Cardiac muscle cell (in vitro differentiated cells and primary cell): Measurements from ENCODE around the gene CHI3L2. TPM values are rescaled to one million over a fixed set of nuclear protein-coding genes. Genes with fewer than 3 reads are reported as not detected.

Experiments
- DNase-seq, 2 donors: peaks; one replicate each; pipeline versions ENCODE4 v3.0.0 to v3.0.0-alpha.2; 2010 to 2017; ENCODE audit warnings: low read depth in 1 of 2, low spot score in 1 of 2
- H3K27ac ChIP-seq: fragments of 200-600 bp; sonication (generic); 2 replicates; pipeline ENCODE4 v1.5.1; 2016
- H3K27me3 ChIP-seq: fragments of 200-600 bp; sonication (generic); 2 replicates; pipeline ENCODE4 v1.6.0; 2016; ENCODE audit warnings: control low read depth
- H3K36me3 ChIP-seq: fragments of 200-600 bp; sonication (generic); 2 replicates; pipeline ENCODE4 v1.5.1; 2016; ENCODE audit warnings: control low read depth
- H3K4me1 ChIP-seq: fragments of 200-600 bp; sonication (generic); 2 replicates; pipeline ENCODE4 v1.8.1; 2017; ENCODE audit warnings: low read depth, mild to moderate bottlenecking, mixed run types
- H3K4me3 ChIP-seq: fragments of 200-600 bp; sonication (generic); 2 replicates; pipeline ENCODE4 v1.5.1; 2016; ENCODE audit warnings: mild to moderate bottlenecking
- H3K9me3 ChIP-seq: fragments of 200-600 bp; sonication (generic); 2 replicates; pipeline ENCODE4 v1.5.1; 2017; ENCODE audit warnings: low read depth, mild to moderate bottlenecking, control low read depth
- polyA plus RNA-seq: library from polyadenylated mRNA; unstranded; fragments of >200 nt; fragmentation: Nextera tagmentation; extraction: Ambion mirVana; gene quantifications from 2 replicates; pipeline ENCODE4 v1.2.1, GENCODE V29; 2016
- total RNA-seq: library from RNA; depleted of rRNA; stranded (reverse); fragments of >200 nt; gene quantifications from 2 replicates; pipeline ENCODE4 v1.2.3, GENCODE V29; 2016
- TF ChIP-seq, protein P1 (sequence below): IDR thresholded peaks from 2 replicates; pipeline ENCODE4 v1.5.1; 2012; ENCODE audit warnings: low read depth, mild to moderate bottlenecking, low read length

Gene CHI3L2
- total and polyA plus RNA-seq, 2 experiments from 2014 or later, result 0.50 TPM; not detected in 1

DNA sequence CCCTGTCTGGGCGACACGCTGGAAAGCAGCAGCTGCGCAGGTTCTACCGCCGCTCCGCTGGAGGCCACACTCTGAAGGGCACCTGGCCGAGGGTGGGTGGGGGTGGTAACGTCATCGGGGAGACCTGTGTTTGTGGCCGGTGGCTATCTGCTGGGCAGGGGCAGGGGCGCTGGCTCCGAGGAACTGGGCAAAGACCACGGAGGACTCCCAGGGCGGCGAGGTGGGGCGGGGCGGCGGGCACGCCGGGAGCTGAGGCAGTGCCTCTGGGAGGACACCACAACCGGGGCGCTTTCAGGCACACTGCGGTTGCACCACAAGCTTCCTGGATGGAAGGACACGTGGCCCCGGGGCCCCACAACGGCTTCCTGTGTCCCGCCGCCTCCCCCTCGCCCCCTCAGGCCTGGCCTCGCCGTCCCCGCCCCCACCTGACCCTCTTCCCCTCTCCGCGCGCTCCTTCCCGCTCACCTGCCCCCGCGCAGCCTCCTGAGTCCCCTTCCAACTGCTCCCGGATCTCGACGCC, 23.8 kb upstream of the CHI3L2 start:
- peak overlapping the region; percentile 30 for H3K4me3 ChIP-seq

DNA sequence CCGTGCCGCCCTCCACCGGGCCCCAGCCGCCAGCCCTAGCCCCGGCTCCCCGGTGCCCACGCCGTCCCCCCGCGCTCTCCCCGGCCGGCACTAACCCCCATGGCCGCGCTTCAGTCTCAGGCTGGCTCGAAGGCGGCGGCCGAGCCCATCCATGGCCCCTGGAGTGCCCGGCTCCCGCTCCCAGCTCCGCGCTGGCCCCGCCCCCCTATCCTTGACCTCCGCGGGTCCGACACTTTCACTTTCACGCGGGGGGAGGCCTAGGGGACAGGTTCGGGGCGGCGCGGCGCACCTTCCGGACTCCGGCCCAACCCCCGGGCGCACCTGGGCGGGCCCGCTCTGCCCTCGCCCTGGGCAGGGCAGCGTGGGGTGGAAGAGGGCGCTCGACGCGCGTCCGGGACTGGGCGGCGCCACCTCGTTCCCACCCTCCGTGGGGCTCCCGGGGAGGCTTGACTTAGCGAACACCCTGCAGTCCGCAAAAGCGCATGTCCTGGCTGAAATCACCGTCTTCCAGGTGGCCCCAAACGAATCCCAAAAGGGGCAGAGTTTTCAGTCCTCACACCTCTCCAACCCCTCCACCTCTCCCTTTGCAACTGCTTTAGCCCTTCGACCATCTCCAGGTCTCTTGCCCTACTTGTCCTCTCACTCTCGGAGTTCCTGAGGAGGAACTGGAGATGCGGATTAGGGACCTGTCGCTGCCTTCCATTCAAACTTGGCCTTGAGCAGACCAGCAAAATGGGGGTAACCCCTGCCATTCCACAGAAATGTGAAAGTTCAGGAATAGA, 23.1 kb upstream of the CHI3L2 start:
- Histone ChIP-seq H3K27ac (no peak overlapping the region), H3K36me3 (no peaks in the 10 kb centered on the region), H3K4me3 (peak overlapping the region; percentile 30), H3K27me3 (peaks cover 70% of the 10 kb centered on the region), H3K4me1 (no peaks in the 10 kb centered on the region), H3K9me3 (no peaks in the 10 kb centered on the region)
- DNase-seq, result no peak
- TF ChIP-seq, protein P1, sequence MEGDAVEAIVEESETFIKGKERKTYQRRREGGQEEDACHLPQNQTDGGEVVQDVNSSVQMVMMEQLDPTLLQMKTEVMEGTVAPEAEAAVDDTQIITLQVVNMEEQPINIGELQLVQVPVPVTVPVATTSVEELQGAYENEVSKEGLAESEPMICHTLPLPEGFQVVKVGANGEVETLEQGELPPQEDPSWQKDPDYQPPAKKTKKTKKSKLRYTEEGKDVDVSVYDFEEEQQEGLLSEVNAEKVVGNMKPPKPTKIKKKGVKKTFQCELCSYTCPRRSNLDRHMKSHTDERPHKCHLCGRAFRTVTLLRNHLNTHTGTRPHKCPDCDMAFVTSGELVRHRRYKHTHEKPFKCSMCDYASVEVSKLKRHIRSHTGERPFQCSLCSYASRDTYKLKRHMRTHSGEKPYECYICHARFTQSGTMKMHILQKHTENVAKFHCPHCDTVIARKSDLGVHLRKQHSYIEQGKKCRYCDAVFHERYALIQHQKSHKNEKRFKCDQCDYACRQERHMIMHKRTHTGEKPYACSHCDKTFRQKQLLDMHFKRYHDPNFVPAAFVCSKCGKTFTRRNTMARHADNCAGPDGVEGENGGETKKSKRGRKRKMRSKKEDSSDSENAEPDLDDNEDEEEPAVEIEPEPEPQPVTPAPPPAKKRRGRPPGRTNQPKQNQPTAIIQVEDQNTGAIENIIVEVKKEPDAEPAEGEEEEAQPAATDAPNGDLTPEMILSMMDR, result peak; percentile 5

More for the DNA sequence above, 23.8 kb upstream of the CHI3L2 start:
- H3K27ac ChIP-seq, result no peak overlapping the region
- no peaks in the 10 kb centered on the region for H3K9me3 ChIP-seq
- TF ChIP-seq, protein P1, result no peak
- peak in 1 of 2 donors; percentile 74 for DNase-seq
- no peaks in the 10 kb centered on the region for H3K4me1 ChIP-seq
- peaks cover 66% of the 10 kb centered on the region for H3K27me3 ChIP-seq
- H3K36me3 ChIP-seq, result no peaks in the 10 kb centered on the region

DNA sequence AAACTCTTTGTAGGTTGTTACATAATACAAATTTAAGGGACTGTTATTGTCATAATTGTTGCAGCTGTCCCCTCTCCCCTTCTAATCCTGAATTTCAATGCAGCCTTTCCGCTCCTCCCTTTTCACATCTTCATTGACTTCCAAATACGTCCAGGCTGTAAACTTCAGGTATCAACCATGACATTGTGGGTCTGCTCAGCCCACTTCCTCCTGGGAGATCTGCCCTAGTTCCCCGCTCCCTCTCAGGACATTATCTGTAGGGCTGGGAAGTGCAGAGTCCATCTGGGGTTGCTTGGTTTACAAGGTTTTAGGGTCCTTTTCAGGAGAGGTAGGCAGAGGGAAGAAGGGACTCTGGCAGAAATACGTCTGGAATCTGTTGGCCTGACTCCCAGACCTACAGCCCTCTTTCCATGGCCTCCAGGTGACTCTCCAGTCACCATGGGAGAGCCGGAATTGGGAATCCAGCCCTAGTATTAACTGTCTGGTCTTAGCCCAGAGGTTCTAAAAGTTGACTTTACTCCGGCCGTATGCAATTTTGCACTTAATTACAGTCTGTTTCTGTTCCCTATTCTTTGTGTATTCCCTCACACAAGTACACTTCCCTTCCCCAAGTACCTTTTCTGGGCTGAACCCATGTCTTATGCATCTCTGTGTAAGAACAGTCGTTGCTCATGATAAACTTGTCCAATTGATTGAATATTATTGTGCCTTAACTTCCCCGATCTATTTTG, 22.4 kb upstream of the CHI3L2 start:
- peaks cover 70% of the 10 kb centered on the region for H3K27me3 ChIP-seq

DNA sequence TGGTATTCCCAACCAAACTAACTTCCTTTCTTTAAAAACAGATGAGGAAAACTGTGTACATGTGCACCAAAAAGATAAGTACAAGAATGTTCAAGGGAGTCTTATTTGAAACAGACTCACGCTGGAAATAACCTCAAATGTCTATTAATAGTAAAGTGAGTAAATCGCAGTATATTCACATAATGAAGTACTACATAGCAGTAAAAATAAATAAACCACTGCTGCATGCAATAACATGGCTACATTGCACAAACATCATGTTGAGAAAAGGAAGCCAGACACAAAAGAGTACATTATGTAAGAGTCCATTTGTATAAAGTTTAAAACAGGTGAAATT, 21.8 kb upstream of the CHI3L2 start:
- H3K4me3 ChIP-seq, result no peak overlapping the region
- DNase-seq, result no peak
- peaks cover 70% of the 10 kb centered on the region for H3K27me3 ChIP-seq
- H3K36me3 ChIP-seq, result no peaks in the 10 kb centered on the region
- no peaks in the 10 kb centered on the region for H3K9me3 ChIP-seq
- TF ChIP-seq, protein P1, result no peak
- no peaks in the 10 kb centered on the region for H3K4me1 ChIP-seq
- no peak overlapping the region for H3K27ac ChIP-seq

More for the DNA sequence above, 22.4 kb upstream of the CHI3L2 start:
- Histone ChIP-seq H3K36me3 (no peaks in the 10 kb centered on the region), H3K4me1 (no peaks in the 10 kb centered on the region), H3K27ac (no peak overlapping the region), H3K4me3 (no peak overlapping the region), H3K9me3 (no peaks in the 10 kb centered on the region)
- TF ChIP-seq, protein P1, result no peak
- no peak for DNase-seq

DNA sequence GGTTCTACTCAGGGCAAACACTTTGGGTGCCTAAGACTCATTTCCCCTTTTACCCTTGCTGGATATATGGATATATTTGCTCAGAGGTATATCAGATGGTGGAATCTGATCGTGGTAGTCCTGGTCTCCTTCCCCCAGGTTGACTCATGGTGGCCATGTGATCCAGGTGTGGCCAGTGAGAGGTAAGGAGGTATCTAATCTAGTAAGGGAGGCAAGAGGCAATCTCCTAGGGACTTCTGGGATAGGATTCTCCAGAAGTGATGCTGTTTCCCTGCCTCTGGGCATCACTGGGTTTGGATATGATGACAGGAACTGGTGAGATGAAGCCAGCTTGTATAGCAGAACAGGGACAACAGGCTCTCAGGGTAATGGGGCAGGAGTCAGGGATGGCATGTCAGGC, 18.6 kb upstream of the CHI3L2 start:
- DNase-seq, result no peak
- no peak overlapping the region for H3K4me3 ChIP-seq
- H3K4me1 ChIP-seq, result no peaks in the 10 kb centered on the region
- no peaks in the 10 kb centered on the region for H3K9me3 ChIP-seq
- no peak overlapping the region for H3K27ac ChIP-seq
- TF ChIP-seq, protein P1, result no peak
- H3K27me3 ChIP-seq, result peaks cover 49% of the 10 kb centered on the region
- H3K36me3 ChIP-seq, result no peaks in the 10 kb centered on the region
